Left renal pelvis (tissue), 4 donors: ENCODE results near the gene MON1A. TPM values are rescaled to one million over a fixed set of nuclear protein-coding genes. Genes with fewer than 3 reads are reported as not detected.

Experiments used
- DNase-seq, 4 donors: peaks; one replicate each; pipeline ENCODE4 v3.0.0-alpha.2; 2013; ENCODE audit warnings: low read depth in 4 of 4, low spot score in 3 of 4
- polyA plus RNA-seq, 4 donors: library from polyadenylated mRNA; unstranded; fragments of 120-200 nt; gene quantifications; one replicate each; pipeline ENCODE4 v1.2.1, GENCODE V29; 2013; ENCODE audit not compliant: insufficient read length in 4 of 4

The MON1A gene
- polyA plus RNA-seq, 4 donors = 7.6 to 10.0 (median 8.1) TPM

- no peak for DNase-seq
These were observed 69.9 kb downstream of the MON1A start for GRCh38 chr3:49859576-49860305.

Other genes with a start within 250 kb of the MON1A start
- 100 to 1,000 TPM in 2 of 4 donors, 10 to 100 TPM in 2; 33.6 to 347 (median 113) TPM for gene MST1, start 240.3 kb downstream of the MON1A start, polyA plus RNA-seq
- gene RNF123, start 240.3 kb downstream of the MON1A start, polyA plus RNA-seq = 10 to 100 TPM; 31.1 to 38.6 (median 34.9) TPM
- 1 to 10 TPM in 3 of 4 donors, under 1 TPM in 1; 0.83 to 1.7 (median 1.3) TPM for gene AMIGO3, start 210.1 kb downstream of the MON1A start, polyA plus RNA-seq
- gene GMPPB, start 205.9 kb downstream of the MON1A start, polyA plus RNA-seq = 10 to 100 TPM; 12.8 to 19.4 (median 14.1) TPM
- gene IP6K1, start 143.3 kb downstream of the MON1A start, polyA plus RNA-seq = 10 to 100 TPM; 50.3 to 55.6 (median 51.6) TPM
- gene CDHR4, start 129.9 kb downstream of the MON1A start, polyA plus RNA-seq = under 1 TPM in 1 of 4 donors, not detected in 3; 0.12 TPM
- 10 to 100 TPM in 3 of 4 donors, 1 to 10 TPM in 1; 8.9 to 16.7 (median 12.2) TPM for gene INKA1, start 126.5 kb downstream of the MON1A start, polyA plus RNA-seq
- gene UBA7, start 115.9 kb downstream of the MON1A start, polyA plus RNA-seq = 10 to 100 TPM; 34.5 to 87.7 (median 45.3) TPM
- gene TRAIP, start 73.2 kb downstream of the MON1A start, polyA plus RNA-seq = 10 to 100 TPM in 3 of 4 donors, 1 to 10 TPM in 1; 7.6 to 11.8 (median 10.9) TPM
- gene CAMKV, start 59.9 kb downstream of the MON1A start, polyA plus RNA-seq = under 1 TPM; 0.13 to 0.29 (median 0.19) TPM
- 1 to 10 TPM; 1.2 to 2.6 (median 1.8) TPM for gene MST1R, start 25.9 kb downstream of the MON1A start, polyA plus RNA-seq
- 100 to 1,000 TPM; 124 to 201 (median 133) TPM for gene RBM6, start 10.3 kb upstream of the MON1A start, polyA plus RNA-seq
- gene RBM5, start 159.1 kb upstream of the MON1A start, polyA plus RNA-seq = 100 to 1,000 TPM; 225 to 397 (median 268) TPM
- gene SEMA3F, start 225.5 kb upstream of the MON1A start, polyA plus RNA-seq = 10 to 100 TPM; 67.3 to 91.6 (median 71.1) TPM